PC-9 (cell line): ENCODE measurements around the gene OR2M2. TPM values are rescaled to one million over a fixed set of nuclear protein-coding genes. Genes with fewer than 3 reads are reported as not detected.

ENCODE experiments used
- BruUV-seq: library from RNA; stranded (reverse); fragments of 400-500 nt; replicated peaks from 2 replicates; lab custom pipeline; 2021; lab: Mats Ljungman, UMichigan
- CTCF ChIA-PET: fragments of 300-600 bp; sonication (Branson Sonifier 250); formaldehyde crosslinking; loops from one replicate; lab custom pipeline; 2022; ENCODE audit warnings: antibody characterized with exemption; lab: Charles Lee
- POLR2A ChIA-PET: fragments of 300-600 bp; sonication (Branson Sonifier 250); formaldehyde crosslinking; loops from one replicate; lab custom pipeline; 2022; ENCODE audit warnings: antibody characterized with exemption; ENCODE audit not compliant: unreplicated experiment; lab: Charles Lee
- DNase-seq, 2 experiments: peaks; one replicate each; pipeline versions ENCODE4 v3.0.0 to v3.0.0-alpha.2; 2015 to 2022; ENCODE audit warnings: mixed read lengths in 1 of 2
- H2AFZ ChIP-seq: fragments of 200-600 bp; sonication (generic); 2 replicates; pipeline ENCODE4 v1.8.1; 2017; ENCODE audit warnings: antibody characterized with exemption
- H3F3A ChIP-seq: fragments of 200-600 bp; sonication (generic); 2 replicates; pipeline ENCODE4 v1.8.1; 2017; ENCODE audit warnings: antibody characterized with exemption, mild to moderate bottlenecking, low read depth; ENCODE audit not compliant: insufficient read depth
- H3K27ac ChIP-seq: fragments of 200-600 bp; sonication (generic); 2 replicates; pipeline ENCODE4 v1.6.1; 2016; ENCODE audit warnings: mixed run types
- H3K27me3 ChIP-seq: fragments of 200-600 bp; sonication (generic); 2 replicates; pipeline ENCODE4 v1.6.1; 2016; ENCODE audit warnings: low read depth, mixed run types; ENCODE audit not compliant: insufficient read depth
- H3K36me3 ChIP-seq: fragments of 200-600 bp; sonication (generic); 2 replicates; pipeline ENCODE4 v1.6.1; 2016; ENCODE audit warnings: low read depth, mixed run types
- H3K4me1 ChIP-seq: fragments of 200-600 bp; sonication (generic); replicated peaks from 2 replicates; pipeline ENCODE4 v1.6.1; 2016; ENCODE audit warnings: mixed run types; ENCODE audit not compliant: insufficient read depth
- H3K4me2 ChIP-seq: fragments of 200-600 bp; sonication (generic); 2 replicates; pipeline ENCODE4 v1.6.1; 2017; ENCODE audit warnings: mixed run types
- H3K4me3 ChIP-seq: fragments of 200-600 bp; sonication (generic); 2 replicates; pipeline ENCODE4 v1.6.1; 2016; ENCODE audit warnings: mixed run types
- H3K79me2 ChIP-seq: fragments of 200-600 bp; sonication (generic); 2 replicates; pipeline ENCODE4 v1.6.1; 2017; ENCODE audit warnings: low read depth, mixed run types
- H3K9me2 ChIP-seq: fragments of 200-600 bp; sonication (generic); 2 replicates; pipeline ENCODE4 v1.8.1; 2017; ENCODE audit warnings: mild to moderate bottlenecking; ENCODE audit not compliant: insufficient read depth
- H3K9me3 ChIP-seq: fragments of 200-600 bp; sonication (generic); 2 replicates; pipeline ENCODE4 v1.8.1; 2016; ENCODE audit warnings: low read depth; ENCODE audit not compliant: insufficient read depth
- H4K20me1 ChIP-seq: fragments of 200-600 bp; sonication (generic); 2 replicates; pipeline ENCODE4 v1.8.1; 2017; ENCODE audit not compliant: insufficient read depth
- CTCF ChIP-seq: fragments of 200-600 bp; sonication (generic); conservative IDR thresholded peaks from 2 replicates; pipeline ENCODE4 v1.6.1; 2017; ENCODE audit warnings: mixed run types, antibody characterized with exemption, mild to moderate bottlenecking, moderate library complexity
- EZH2 ChIP-seq: fragments of 200-600 bp; sonication (generic); IDR thresholded peaks from 2 replicates; pipeline ENCODE4 v1.8.0; 2017; ENCODE audit warnings: antibody characterized with exemption, low read depth
- intact Hi-C: fragments of 100-400 bp; cut with micrococcal nuclease; formaldehyde crosslinking; loops from one replicate; pipeline ENCODE4 v1.10.0; 2022; ENCODE audit not compliant: unreplicated experiment
- total RNA-seq: library from RNA; stranded (reverse); gene quantifications from 2 replicates; pipeline ENCODE4 v1.2.3, GENCODE V29; 2021

Gene OR2M2
- total RNA-seq, 1 experiment from 2014 or later, result not detected

GRCh38 chr1:248152056-248152827 is 22.4 kb upstream of the OR2M2 start:
- H3K4me3 ChIP-seq, result no peak overlapping the region
- no peaks in the 10 kb centered on the region for H3F3A ChIP-seq
- POLR2A ChIA-PET, result no interaction called here
- no peak overlapping the region for H3K4me2 ChIP-seq
- H3K9me2 ChIP-seq, result no peaks in the 10 kb centered on the region
- TF ChIP-seq EZH2 (no peak), CTCF (no peak)
- H3K27me3 ChIP-seq, result no peaks in the 10 kb centered on the region
- no TSS peak for BruUV-seq
- H3K9me3 ChIP-seq, result no peaks in the 10 kb centered on the region
- no peak overlapping the region for H3K27ac ChIP-seq
- DNase-seq, result no peak
- H2AFZ ChIP-seq, result no peak overlapping the region
- no peaks in the 10 kb centered on the region for H3K4me1 ChIP-seq
- H4K20me1 ChIP-seq, result no peaks in the 10 kb centered on the region
- CTCF ChIA-PET, result no interaction called here
- H3K36me3 ChIP-seq, result no peaks in the 10 kb centered on the region
- intact Hi-C loops, result no loop called here
- H3K79me2 ChIP-seq, result no peaks in the 10 kb centered on the region

- H3K36me3 ChIP-seq, result no peaks in the 10 kb centered on the region
- intact Hi-C loops, result no loop called here
- H3K27me3 ChIP-seq, result no peaks in the 10 kb centered on the region
- no TSS peak for BruUV-seq
- no peak overlapping the region for H3K4me2 ChIP-seq
- H3K27ac ChIP-seq, result no peak overlapping the region
- TF ChIP-seq CTCF (no peak), EZH2 (no peak)
- H3F3A ChIP-seq, result no peaks in the 10 kb centered on the region
- H3K9me3 ChIP-seq, result no peaks in the 10 kb centered on the region
- no peak overlapping the region for H2AFZ ChIP-seq
- H3K9me2 ChIP-seq, result no peaks in the 10 kb centered on the region
- no peaks in the 10 kb centered on the region for H3K4me1 ChIP-seq
- DNase-seq, result no peak
- no peaks in the 10 kb centered on the region for H4K20me1 ChIP-seq
- CTCF ChIA-PET, result no interaction called here
- POLR2A ChIA-PET, result no interaction called here
- no peak overlapping the region for H3K4me3 ChIP-seq
- no peaks in the 10 kb centered on the region for H3K79me2 ChIP-seq
Observed at GRCh38 chr1:248155927-248156326, 18.7 kb upstream of the OR2M2 start.

- DNase-seq, result no peak
- CTCF ChIA-PET, result no interaction called here
- POLR2A ChIA-PET, result no interaction called here
- Histone ChIP-seq H3F3A (no peaks in the 10 kb centered on the region), H3K4me1 (no peaks in the 10 kb centered on the region), H3K4me2 (no peak overlapping the region), H3K27ac (no peak overlapping the region), H3K27me3 (no peaks in the 10 kb centered on the region), H3K79me2 (no peaks in the 10 kb centered on the region), H3K9me2 (no peaks in the 10 kb centered on the region), H3K9me3 (no peaks in the 10 kb centered on the region), H2AFZ (no peak overlapping the region), H4K20me1 (no peaks in the 10 kb centered on the region), H3K36me3 (no peaks in the 10 kb centered on the region), H3K4me3 (no peak overlapping the region)
- BruUV-seq, result no TSS peak
- TF ChIP-seq EZH2, result no peak
- no peak for TF ChIP-seq CTCF
- intact Hi-C loops, result no loop called here
Observed at GRCh38 chr1:248158758-248159157, 15.9 kb upstream of the OR2M2 start.
